ELR (cell line): ENCODE results near the gene FASN.
A peak's percentile ranks its signal among the peaks of the same experiment; 100 is the strongest.
"Not testable (repeated sequence)": the region's sequence is repeated elsewhere in the genome, so short reads cannot be mapped to it uniquely, and the experiment has no call there.

Experiments used
- DNase-seq: peaks from one replicate; pipeline ENCODE4 v3.0.0-alpha.2; 2015; ENCODE audit warnings: low read depth

FASN gene

DNA sequence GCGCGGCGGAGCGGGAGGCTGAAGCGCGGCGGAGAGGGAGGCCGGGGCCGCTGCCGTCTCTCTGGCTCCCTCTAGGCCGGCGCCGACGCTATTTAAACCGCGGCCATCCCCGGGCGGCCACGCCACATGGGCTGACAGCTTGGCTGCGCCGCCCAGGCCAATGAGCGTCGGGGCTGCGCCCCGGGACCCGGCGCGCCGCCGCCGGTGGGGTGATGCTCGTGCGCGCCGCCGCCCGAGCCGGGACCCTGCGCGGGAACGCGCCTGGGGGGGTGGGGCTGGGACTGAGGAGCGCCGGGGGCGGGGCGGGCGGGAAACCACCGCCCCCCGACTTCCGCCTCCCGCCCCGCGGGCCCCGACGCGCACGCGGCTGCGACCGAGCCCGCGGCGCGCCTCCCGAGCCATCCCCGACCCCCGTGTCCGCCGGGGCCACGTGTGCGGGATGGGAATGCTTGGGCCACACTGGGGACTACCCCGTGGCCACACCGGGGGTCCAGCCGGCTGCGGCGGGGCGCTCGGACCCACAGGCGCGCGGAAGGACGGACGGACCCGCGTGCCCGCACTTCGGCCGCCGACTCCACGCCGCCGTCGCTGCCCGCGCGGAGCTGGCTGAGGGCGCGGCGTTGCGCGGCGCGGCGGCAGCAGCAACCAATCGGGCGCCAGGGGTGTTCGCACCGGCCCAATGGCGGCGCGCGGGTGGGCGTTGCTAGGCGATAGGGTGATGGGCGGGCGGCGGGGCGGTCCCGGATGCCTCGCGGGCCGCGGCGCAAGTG, at the start of gene FASN:
Gene FASN (minus strand): TSS at position 68 of the 770 bp plus-strand sequence. CDS start 1,791 bp downstream, outside the sequence.
- DNase-seq = peak; percentile 97

DNA sequence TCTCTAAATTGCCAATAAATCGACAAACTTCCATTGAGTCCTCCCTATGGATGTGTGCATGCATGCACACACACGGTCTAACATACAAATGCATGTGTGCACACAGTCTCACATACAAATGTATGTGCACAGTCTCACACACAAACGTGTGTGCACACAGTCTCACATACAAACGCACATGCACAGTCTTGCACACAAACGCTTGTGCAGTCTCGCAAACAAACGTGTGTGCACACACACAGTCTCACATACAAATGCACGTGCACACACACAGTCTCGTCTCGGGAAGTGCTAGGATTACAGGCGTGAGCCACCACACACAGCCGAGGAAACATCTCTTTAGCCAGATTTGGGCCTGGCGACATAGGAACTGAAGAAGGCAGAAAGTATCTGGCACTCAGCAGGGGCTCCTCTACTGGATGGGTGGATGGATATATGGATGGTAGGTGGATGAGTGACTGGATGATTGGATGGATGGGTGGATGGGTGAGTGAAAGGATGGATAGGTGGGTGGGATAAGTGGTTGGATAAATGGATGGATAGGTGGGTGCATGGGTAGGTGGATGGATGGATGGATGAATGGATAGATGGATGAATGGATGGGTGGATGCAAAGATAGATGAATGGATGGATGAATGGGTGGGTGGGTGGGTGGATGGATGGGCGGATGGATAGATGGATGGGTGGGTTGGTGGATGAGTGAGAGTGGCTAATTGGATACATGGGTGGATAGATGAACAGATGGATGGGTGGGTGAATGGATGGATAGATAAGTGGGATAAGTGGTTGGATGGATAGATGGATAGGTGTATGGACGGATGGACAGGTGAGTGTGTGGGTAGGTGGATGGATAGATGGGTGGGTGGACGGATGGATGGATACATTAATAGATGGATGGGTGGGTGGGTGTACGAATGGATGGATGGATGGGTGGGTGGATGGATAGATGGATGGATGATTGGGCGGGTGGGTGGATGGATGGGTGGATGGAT, 48.9 kb upstream of the FASN start:
- no peak for DNase-seq

DNA sequence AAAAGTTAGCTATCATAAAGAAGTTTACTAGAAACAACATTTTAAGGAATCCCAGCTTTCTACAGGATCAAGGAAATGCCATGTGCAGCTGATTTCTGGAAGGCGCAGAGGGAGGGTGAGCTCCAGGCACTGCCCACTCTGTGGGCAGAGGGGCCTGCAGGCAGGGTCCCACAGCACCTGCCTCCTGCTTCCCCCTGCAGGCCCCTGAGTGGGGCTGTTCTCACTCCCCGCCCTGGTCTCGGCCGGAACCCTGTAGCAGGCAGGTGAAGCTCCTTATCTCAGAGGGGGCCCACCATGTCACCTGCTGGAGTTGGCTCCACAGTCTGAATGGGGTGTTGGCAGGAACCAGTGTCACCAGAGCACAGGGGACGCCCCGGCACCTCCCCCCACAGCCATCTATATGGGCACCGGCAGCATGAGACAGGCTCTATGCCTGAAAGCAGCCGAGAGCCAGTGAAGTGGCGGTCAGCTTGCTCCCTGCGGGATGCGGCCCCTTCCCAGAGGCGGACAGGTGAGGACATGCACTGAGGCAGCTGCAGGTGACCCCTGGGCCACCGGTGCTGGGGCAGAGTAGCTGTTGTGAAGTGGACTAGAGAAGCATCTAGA, 47.6 kb upstream of the FASN start:
- no peak for DNase-seq

DNA sequence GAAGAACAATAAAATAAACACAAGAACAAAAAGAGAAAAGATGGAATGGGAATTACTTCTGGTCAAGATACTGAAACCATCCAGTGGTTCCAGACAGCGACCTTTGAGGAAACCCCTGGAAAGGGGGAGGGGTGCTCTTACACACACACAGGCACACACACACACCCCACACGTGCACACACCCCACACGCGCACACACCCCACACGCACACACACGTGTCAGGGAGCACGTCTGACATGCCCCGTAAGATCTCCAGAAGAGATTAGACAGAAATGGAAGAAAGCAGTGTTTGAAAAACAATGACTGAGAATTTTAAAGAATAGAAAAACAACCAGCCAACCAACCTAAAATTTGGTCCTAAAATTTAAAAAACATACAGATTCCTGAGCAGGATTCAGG, 45.3 kb upstream of the FASN start:
- DNase-seq = no peak

DNA sequence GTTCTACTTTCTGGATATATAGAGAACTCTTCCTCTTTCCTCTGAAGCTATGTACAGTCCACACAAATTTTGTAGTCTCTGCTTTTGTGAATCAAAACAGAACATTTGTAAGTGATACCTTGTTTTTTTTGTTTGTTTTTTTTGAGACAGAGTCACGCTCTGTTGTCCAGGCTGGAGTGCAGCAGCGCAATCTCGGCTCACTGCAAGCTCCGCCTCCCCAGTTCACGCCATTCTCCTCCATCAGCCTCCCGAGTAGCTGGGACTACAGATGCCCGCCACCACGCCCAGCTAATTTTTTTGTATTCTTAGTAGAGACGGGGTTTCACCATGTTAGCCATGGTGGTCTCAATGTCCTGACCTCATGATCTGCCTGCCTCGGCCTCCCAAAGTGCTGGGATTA, 41.9 kb upstream of the FASN start:
- not testable (repeated sequence) for DNase-seq

DNA sequence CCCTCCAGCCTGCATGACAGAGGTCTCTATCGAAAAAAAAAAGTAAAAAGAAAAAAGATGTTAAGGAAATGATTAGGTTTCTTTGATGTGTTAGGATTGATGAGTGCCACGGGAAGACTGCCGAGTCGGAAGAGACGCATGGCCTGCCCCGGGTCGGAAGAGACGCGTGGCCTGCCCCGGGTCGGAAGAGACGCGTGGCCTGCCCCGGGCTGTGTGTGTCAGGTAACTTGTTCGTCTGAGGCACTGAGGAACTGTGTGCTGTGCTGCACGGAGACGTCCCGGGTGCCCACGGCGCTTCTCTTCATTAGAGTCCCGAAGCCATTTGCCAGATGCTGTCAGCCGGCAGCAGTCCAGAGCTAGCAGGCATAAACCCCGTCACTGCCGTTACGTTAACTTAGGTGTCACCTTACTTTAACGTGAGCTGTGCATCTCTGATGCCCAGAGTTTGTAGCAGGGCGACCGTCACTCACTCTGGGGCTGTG, 40.5 kb upstream of the FASN start:
- no peak for DNase-seq

DNA sequence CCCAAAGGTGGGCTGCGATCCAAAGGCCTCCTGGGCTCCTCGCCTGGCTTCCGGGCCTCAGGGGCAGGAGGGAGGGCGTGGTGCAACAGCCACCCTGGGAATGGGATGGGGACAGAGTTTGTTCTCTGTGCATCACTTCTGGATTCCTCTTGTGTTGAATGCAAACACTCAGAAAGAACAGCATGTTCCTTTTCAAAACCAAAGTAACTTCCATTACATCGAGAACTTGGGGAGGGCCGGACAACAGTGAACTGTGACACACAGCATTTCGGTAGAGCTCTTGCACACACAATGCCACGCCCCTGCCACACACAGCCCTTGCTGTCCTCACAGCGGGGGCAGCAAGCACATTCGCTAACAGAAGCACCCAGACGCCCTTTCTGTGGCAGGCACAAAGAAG, 36.1 kb upstream of the FASN start:
- no peak for DNase-seq

DNA sequence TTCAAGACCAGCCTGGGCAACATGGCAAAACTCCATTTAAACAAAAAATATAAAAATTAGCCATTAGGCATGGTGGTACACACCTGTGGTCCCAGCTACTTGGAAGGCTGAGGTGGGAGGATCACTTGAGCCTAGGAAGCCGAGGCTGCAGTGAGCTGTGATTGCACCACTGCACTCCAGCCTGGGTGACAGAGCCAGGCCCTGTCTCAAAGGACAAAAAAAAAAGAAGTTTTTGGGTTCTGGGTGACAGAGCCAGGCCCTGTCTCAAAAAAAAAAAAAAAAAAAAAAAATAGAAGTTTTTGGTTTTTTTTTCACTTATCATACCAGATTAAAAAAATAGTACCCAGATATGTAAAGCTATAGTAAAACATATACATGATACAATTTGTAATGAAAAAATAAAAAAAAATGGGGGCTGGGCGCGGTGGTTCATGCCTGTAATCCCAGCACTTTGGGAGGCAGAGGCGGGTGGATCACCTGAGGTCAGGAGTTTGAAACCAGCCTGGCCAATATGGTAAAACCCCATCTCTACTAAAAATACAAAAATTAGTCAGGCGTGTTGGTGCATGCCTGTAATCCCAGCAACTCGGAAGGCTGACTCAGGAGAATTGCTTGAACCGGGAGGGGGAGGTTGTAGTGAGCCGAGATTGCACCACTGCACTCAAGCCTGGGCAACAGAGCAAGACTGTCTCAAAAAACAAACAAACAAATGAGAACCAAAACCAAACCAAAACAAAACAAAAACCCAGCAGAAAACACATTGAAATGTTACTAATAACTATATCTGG, 35.3 kb upstream of the FASN start:
- DNase-seq = peak; percentile 44

DNA sequence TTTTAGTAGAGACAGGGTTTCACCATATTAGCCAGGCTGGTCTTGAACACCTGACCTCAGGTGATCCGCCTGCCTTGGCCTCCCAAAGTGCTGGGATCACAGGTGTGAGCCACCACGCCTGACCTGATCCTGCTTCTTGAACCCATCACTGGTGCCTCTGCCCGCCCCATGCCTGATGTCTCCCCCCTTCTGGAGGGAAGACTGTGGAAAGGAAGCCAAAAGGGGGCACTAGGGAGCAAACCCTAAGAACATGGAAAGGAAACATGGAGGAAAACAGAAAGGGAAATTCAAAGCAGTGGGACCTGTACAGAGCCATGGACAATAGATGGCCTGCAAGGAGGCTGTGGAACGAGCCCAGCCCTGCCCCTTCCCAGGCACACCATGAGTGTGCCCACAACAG, 31.1 kb upstream of the FASN start:
- peak; percentile 23 for DNase-seq

DNA sequence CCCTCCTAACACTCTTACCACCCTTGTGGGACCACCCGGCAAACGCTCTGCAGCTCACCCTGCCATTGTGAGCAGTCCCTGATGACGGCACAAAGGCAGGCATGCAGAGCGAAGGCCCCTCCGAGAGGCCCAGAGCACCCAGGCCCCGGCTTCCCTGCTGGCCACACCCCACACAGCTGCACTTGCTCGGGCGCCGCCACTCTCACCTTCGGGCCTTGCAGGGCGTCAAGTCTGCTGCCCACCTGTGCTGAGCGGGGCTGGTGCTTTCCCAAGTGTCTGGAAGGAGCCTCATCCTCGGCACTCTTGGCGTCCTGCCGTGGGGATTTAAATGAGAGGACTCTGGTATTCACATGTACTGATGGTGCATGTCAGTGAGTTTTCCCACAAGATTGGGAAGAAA, 30.3 kb upstream of the FASN start:
- DNase-seq = no peak

DNA sequence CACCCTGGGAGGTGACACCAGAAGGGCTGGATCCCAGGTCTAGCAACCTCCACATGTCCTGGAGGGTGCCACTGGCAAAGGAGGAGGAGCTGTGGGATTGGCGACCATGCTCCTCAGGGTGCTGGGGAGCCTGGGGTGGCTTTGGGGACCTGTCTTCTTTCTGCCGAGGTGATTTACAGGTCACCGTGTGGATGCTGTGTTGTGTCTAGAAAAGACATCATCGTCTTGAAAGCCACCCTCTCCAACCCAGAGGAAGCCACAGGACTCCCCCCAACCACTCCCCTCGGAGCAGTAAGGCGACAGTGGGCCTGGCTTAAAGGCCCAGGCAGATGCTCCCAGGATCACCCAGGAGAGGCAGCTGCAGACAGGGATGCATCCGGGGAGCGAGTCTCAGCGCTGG, 29.7 kb upstream of the FASN start:
- no peak for DNase-seq

DNA sequence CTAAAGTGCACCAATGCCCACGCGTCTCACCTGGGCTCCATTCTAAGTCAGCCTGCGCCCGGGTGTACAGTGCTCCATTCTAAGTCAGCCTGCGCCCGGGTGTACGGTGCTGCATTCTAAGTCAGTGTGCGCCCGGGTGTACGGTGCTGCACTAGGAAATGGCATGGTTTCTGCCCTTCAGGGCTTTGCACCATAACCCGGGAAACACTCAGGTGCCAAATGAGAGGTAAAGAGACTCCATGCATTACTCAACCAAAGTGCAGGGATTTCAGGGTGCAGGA, 29.2 kb upstream of the FASN start:
- no peak for DNase-seq

DNA sequence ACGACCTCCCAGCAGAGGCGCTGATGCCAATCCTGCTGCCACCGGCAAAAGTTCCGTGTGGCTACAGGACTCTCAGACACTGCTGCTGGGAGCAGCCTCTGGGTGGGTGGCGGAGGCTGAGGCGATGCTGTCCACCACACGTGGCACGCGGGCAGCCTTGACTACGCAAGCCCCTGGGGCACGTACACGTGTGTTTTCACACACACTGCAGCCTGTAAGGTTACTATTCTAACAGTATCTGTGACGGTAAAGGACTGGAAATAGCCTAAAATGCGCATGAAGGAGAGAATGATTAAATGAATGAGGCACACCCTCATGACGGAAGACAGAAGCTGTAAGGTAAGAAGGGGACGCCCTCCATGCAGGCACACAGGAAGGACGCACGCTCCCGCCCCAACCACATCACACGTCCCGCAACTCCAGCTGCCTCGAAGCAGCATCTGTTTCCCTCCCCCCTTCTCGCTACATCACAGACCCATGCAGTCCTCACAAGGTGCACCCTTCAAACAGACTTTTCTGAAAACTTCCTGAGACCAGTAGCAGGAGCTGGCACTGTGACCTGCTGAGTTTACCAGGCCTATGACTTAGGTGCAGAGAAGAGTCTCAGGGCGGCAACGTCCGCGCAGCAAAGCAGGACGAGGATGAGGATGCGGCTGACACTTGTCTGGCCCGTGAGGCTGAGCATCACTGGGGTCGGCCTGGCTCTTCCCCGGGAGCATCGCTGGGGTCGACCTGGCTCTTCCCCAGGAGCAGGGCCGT, 28.7 kb upstream of the FASN start:
- no peak for DNase-seq

DNA sequence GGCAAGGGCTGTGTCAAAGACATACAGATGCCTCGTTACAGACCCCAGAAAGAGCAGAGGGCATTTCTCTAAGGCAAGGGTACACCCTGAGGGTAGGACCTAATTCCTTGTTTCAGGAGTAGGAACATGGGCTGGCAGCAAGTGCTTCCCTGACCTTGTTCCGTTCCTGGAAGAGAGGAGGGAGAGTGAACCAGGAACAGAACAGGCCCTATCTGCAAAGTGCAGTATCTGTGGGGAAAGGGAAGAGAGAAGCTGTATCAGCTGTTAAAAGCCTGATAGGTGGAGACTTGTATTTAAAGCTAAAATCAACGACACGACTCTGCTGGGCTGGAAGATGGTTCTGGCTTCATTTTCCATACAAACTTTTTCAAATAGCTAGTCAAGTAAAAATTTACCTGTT, 26.1 kb upstream of the FASN start:
- DNase-seq = no peak

DNA sequence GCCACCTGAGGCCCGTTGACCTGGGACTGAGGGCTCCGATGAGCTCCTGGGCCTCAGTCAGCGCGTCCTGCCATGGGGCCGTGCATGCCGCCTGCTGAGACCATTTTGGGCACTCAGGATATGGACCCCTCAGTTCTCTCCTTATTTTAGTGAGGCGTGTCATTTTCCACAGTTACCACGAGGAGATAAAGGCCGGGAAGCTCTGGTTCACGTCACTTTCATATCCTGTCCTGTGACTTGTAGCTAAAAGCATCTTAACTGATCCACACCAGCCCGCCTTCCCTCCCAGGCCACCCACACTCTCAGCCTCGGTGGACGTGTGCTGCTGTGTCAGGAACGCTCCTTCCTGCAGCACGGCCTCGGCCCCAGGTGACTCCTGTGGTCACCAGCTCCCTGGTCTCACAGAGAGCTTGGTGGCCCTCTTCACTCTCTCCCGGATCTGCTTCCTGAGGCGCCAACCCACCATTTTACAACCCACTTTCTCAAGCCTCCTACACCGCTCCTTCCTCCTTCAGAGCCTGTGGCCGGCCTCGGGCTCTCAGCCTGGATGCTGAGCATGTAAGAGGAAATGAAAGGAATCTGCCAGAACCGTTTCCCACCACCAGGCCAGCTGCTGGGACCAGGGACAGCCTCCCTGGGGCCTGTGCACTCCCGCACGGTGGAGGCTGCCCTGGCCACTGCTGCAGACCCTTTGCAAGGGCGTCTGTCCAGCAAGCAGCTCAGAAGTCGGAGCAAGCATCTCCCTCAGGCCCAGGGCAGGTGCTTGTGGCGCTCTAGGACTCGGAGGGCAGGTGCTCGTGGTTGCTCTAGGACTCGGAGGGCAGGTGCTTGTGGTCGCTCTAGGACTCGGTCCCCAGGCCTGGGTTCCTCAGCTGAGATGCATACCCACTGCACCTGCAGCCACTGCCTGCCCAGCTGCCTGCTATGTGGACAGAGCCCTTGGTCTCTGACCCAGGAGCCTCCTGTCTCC, 23.9 kb upstream of the FASN start:
- DNase-seq = no peak

DNA sequence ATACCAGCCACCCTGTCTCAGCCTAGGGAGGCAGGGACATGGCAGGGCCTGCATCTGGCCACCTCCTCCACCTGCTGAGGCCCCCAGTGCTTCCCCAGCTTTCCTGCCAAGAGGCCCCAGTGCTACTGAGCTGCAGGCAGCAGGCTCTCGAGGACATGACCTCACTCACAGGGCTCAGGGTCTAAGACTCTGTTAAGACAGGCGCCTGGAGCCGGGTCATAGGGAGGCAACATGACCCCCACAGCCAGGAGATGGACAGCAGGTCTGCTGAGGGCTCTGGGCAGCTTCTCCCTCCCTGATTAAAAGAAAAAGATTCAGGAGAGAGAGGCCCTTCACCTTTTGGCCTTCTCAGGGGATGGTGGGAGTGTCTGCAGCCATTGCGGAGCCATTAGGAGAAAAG, 23.2 kb upstream of the FASN start:
- no peak for DNase-seq

DNA sequence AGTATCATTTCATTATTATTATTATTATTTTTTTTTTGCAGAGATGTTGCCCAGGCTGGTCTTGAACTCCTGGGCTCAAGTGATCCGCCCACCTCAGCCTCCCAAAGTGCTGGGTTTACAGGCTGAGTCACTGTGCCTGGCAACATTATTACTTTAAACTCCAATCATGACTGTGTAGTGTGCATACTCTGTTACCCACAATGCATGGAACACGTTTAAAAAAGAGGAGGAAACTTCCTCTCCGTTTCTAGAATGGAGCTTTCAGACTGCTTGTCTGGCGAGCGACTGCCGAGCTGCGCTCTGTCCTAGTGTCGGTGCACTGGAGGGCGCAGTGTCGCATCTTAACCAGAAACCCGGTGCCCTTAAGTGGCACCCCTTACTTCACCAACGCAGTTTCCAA, 22.1 kb upstream of the FASN start:
- DNase-seq = peak; percentile 75

DNA sequence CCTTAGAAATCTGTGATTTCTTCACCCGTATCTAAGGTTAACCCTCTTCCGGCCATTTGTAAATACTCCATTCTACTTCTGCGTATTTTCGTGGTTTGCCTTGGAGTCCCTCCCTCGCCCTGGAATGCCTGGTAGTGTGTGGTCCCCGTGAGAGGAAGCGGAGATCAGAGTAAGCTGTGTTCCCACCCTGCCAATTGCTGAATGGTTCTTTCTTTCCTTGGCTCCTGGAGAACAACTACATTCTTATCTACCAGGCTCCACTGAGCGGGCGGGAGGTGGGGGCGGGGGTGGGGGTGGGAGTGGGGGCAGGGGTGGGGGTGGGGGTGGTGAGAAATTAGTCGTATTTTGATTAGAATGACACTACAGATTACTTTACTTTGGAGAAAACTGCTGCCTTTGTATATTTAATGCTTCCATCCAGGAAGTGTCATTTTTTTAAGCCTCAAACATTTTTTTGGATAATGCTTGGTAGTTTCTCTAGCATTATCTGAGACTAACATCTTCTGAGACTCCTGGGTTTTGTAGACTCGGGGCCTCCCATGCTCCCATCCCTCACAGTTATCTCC, 20.9 kb upstream of the FASN start:
- DNase-seq = no peak

DNA sequence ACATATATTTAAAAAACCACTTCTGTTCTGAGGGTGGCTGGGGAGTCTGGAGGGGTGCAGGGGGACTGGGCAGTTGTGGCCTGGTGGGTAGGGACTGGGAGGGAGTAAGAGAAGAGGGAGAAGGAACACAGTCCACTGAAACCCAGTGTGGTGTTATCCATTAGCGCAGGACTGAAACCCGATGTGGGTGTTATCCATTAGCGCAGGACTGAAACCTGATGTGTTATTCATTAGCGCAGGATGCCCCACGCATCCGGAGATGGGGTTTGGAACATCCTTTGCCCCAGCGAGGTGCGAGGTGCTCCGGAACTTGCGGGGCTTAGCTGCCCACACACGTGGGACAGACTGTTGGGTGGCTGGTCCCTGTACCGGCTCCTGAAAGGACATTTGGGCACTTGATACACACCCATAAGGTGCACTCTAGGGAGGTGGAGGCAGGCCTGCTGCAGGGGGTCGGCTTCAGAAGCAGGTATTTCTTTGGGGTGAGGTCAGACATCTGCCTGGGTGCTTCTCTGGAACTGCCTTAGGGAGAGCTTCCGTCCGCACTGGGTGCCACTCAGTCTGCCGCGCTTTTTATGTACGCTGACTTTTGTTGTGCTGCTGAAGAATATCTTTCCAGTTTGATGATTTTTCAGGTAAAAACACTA, 20.3 kb upstream of the FASN start:
- DNase-seq = no peak
